Neutrophil (primary cell): ENCODE measurements around the gene LGMN.
A peak's percentile ranks its signal among the peaks of the same experiment; 100 is the strongest.

Source experiments
- H3K27ac ChIP-seq: fragments of 200-600 bp; sonication (generic); 2 replicates; pipeline ENCODE4 v1.5.1; 2016; ENCODE audit warnings: mild to moderate bottlenecking, moderate library complexity
- H3K27me3 ChIP-seq: fragments of 200-600 bp; sonication (generic); 2 replicates; pipeline ENCODE4 v1.6.0; 2016; ENCODE audit warnings: mild to moderate bottlenecking
- H3K36me3 ChIP-seq: fragments of 200-600 bp; sonication (generic); 2 replicates; pipeline ENCODE4 v1.5.1; 2017
- H3K4me1 ChIP-seq, 2 experiments: fragments of 200-600 bp in 1 of 2; sonication (generic) in 1 of 2; 1 replicate in 1 of 2; 2 replicates in 1 of 2; pipeline versions ENCODE4 v1.5.1 to v1.6.1; 2013 to 2016; ENCODE audit warnings: low read depth in 1 of 2, low read length in 1 of 2, mild to moderate bottlenecking in 1 of 2, moderate library complexity in 1 of 2; ENCODE audit not compliant: control insufficient read depth in 1 of 2, insufficient read depth in 1 of 2
- H3K4me3 ChIP-seq, 2 experiments: fragments of 200-600 bp in 1 of 2; sonication (generic) in 1 of 2; 1 replicate in 1 of 2; 2 replicates in 1 of 2; pipeline ENCODE4 v1.5.1; 2013 to 2016; ENCODE audit warnings: low read depth in 1 of 2, low read length in 1 of 2, mild to moderate bottlenecking in 1 of 2, moderate library complexity in 1 of 2
- H3K9me3 ChIP-seq: fragments of 200-600 bp; sonication (generic); 2 replicates; pipeline ENCODE4 v1.5.1; 2016
- CTCF ChIP-seq: fragments of 200-600 bp; sonication (generic); IDR thresholded peaks from 2 replicates; pipeline ENCODE4 v1.5.1; 2016; ENCODE audit warnings: antibody characterized with exemption

The LGMN gene

DNA sequence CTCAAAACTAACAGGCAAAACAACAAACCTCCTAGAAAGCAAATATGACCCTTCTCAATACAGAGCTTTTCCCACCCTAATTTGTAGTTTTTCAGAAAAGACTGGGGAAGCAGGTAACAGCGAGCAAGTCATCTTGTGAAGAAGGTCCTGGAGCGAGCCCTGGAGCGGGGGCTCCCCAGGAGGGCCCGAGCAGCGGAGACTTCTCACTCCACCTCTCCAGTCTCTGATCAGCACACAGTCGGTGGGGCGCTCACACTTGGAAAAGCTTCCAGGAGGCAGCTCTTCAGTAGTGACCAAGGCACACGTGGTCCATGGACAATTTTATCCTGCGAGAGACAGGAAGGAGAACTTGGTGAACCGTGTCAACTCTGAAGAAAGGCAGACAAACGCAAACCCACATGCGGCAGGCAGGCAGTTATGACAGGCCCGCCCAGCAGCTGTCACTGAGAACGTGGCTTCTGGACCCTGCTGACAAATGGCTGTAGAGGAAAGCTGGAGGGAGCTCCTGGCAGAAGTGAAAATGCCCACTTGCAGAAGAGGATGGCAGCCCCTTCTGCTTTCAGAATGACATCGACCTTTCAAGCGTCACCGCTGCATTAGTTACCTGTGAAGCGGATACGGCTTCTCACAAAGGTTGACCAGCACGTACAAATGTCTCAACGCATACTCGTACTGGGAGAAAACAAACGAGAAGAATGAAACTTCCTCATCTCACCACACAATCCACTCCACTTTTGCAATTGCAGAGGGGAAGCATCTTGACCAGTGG lies 44.2 kb downstream of the LGMN start:
- Histone ChIP-seq H3K9me3 (no peaks in the 10 kb centered on the region), H3K4me1 (peaks cover 26 to 27% of the 10 kb centered on the region in 2 experiments), H3K27ac (peak overlapping the region; percentile 73), H3K36me3 (no peaks in the 10 kb centered on the region), H3K27me3 (no peaks in the 10 kb centered on the region), H3K4me3 (peak overlapping the region; percentile 3 to 4)
- TF ChIP-seq CTCF: no peak

DNA sequence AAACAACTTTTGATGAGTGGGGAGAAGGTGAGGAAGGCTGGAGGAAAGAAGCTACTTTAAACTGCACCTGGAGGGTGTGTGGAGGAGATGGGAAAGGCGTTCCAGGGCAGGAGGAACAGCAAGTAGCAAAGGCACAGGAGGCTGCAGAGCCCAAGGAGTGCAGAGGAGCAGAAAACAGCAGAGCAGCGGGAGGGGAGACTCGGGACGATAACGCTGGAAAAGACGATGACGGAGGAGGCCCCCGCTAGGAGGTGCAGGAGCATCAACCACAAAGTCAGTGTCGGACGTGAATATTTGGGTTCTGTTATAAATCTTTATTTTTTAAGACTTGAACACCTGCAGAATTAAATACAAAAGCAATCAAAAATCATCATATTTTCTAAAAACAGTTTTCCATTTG lies 44.9 kb downstream of the LGMN start:
- peaks cover 26 to 27% of the 10 kb centered on the region in 2 experiments for H3K4me1 ChIP-seq
- H3K9me3 ChIP-seq: no peaks in the 10 kb centered on the region
- no peak overlapping the region for H3K4me3 ChIP-seq
- no peaks in the 10 kb centered on the region for H3K36me3 ChIP-seq
- no peaks in the 10 kb centered on the region for H3K27me3 ChIP-seq
- TF ChIP-seq CTCF: no peak
- no peak overlapping the region for H3K27ac ChIP-seq

GRCh38 chr14:92702441-92702918 lies 45.9 kb downstream of the LGMN start:
- Histone ChIP-seq H3K27ac (no peak overlapping the region), H3K27me3 (no peaks in the 10 kb centered on the region), H3K4me3 (no peak overlapping the region), H3K36me3 (no peaks in the 10 kb centered on the region), H3K9me3 (no peaks in the 10 kb centered on the region), H3K4me1 (peaks cover 26 to 27% of the 10 kb centered on the region in 2 experiments)
- TF ChIP-seq CTCF: no peak

DNA sequence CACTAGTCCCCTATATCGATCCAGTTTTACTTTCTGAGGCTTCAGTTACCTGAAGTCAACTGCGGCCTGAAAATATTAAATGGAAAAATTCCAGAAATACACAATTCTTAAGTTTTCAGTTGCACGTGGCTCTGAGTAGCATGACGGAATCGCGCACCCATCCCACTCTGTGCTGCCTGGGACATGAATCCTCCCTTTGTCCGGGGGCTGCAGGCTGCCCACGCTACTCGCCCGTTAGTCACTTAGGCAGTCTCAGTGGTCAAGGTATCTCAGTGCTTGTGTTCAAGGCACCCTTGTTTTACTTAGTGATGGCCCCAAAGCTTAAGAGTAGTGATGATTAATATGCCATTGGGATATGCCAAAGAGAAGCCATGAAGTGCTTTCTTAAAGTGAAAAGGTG lies 46.6 kb downstream of the LGMN start:
- Histone ChIP-seq H3K4me1 (peaks cover 26 to 27% of the 10 kb centered on the region in 2 experiments), H3K4me3 (no peak overlapping the region), H3K27ac (no peak overlapping the region), H3K27me3 (no peaks in the 10 kb centered on the region), H3K36me3 (no peaks in the 10 kb centered on the region), H3K9me3 (no peaks in the 10 kb centered on the region)
- no peak for TF ChIP-seq CTCF

- TF ChIP-seq CTCF: no peak
- Histone ChIP-seq H3K4me3 (no peak overlapping the region), H3K27me3 (no peaks in the 10 kb centered on the region), H3K27ac (no peak overlapping the region), H3K36me3 (peaks cover 3% of the 10 kb centered on the region), H3K4me1 (peaks cover 9 to 14% of the 10 kb centered on the region in 2 experiments), H3K9me3 (no peaks in the 10 kb centered on the region)
Measured at GRCh38 chr14:92698393-92698792, 50.0 kb downstream of the LGMN start.
